Endothelial cell (in vitro differentiated cells): ENCODE results near the gene NTN1. TPM values are rescaled to one million over a fixed set of nuclear protein-coding genes. Genes with fewer than 3 reads are reported as not detected.
A peak's percentile ranks its signal among the peaks of the same experiment; 100 is the strongest.

ENCODE experiments used
- DNase-seq: peaks from one replicate; pipeline ENCODE4 v3.0.0; 2021; ENCODE audit warnings: low spot score
- H3K27ac Mint-ChIP-seq: one replicate; pipeline ENCODE4 v1.8.0; 2021; ENCODE audit warnings: mixed read lengths, inconsistent platforms; ENCODE audit not compliant: unreplicated experiment
- H3K27me3 Mint-ChIP-seq: one replicate; pipeline ENCODE4 v1.8.0; 2021; ENCODE audit warnings: mild to moderate bottlenecking, moderate library complexity, mixed read lengths, inconsistent platforms; ENCODE audit not compliant: unreplicated experiment
- H3K36me3 Mint-ChIP-seq: one replicate; pipeline ENCODE4 v1.8.0; 2021; ENCODE audit warnings: mild to moderate bottlenecking, low read depth, mixed read lengths, inconsistent platforms; ENCODE audit not compliant: unreplicated experiment
- H3K4me1 Mint-ChIP-seq: one replicate; pipeline ENCODE4 v1.8.0; 2021; ENCODE audit warnings: mild to moderate bottlenecking, mixed read lengths, inconsistent platforms; ENCODE audit not compliant: unreplicated experiment
- H3K4me3 Mint-ChIP-seq: one replicate; pipeline ENCODE4 v1.8.0; 2021; ENCODE audit warnings: mild to moderate bottlenecking, mixed read lengths, inconsistent platforms; ENCODE audit not compliant: unreplicated experiment
- H3K9me3 Mint-ChIP-seq: one replicate; pipeline ENCODE4 v1.8.0; 2021; ENCODE audit warnings: mixed read lengths, inconsistent platforms; ENCODE audit not compliant: unreplicated experiment
- total RNA-seq: library from RNA; stranded (reverse); fragmentation: NEBNext Ultra II Directional; extraction: Animal tissue kit (Norgen Biotek cat#: 25700); gene quantifications from one replicate; pipeline ENCODE4 v1.2.1, GENCODE V29; 2021; ENCODE audit not compliant: unreplicated experiment
- TF ChIP-seq, protein P1 (sequence below): fragments of 200-600 bp; sonication (generic); IDR thresholded peaks from one replicate; pipeline ENCODE4 v1.5.0; 2021; ENCODE audit warnings: antibody characterized with exemption; ENCODE audit not compliant: unreplicated experiment

NTN1 gene
- total RNA-seq, 1 donor from 2014 or later = 6.6 TPM

DNA sequence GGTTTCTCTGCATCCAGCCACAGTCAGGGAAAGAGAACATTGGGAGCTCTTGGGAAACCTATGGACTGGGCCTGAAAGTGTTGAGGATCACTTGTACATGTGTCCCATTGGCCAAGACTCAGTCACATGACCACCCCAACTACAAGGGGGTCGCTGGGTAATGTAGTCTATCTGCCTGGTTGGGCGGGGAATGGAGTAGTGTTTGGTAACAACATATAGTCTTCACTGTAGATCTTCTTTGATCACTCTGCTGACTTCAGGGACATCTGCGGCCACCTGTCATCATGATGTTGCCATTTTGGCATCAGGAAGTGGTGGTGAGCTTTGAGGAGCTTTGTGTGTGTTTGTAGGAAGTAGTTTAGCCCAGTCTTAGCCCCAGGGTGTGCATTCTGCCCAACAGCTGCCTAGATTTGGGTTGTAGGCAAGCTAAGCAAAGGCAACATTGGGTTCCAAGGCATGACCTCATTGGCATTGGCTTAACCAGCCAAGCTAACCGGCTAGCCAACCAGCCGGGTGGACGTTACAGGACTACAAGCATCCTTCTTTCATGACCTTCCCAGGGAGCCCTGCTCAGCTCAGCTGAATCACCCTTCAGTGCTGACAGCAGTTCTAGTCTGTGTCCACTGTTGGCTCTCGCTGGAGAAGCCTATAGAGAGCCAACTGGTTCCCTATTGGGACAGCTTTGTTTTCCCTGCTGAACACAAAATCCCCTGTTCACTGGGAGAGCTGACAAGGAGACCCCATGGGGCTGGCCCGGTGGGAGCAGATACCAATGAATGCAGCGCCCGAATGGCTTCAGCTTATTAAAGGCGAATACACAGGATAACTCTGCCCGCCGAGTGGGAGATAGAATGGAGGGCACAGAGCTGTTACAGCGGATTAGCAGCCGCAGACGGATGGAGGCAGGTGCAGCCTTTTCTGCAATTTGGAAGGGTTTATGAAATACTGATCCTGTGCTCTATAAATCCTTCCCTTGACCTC, 178.6 kb downstream of the NTN1 start:
- no peak overlapping the region for H3K27ac Mint-ChIP-seq
- no peak overlapping the region for H3K4me3 Mint-ChIP-seq
- peaks cover 13% of the 10 kb centered on the region for H3K4me1 Mint-ChIP-seq
- TF ChIP-seq, protein P1, sequence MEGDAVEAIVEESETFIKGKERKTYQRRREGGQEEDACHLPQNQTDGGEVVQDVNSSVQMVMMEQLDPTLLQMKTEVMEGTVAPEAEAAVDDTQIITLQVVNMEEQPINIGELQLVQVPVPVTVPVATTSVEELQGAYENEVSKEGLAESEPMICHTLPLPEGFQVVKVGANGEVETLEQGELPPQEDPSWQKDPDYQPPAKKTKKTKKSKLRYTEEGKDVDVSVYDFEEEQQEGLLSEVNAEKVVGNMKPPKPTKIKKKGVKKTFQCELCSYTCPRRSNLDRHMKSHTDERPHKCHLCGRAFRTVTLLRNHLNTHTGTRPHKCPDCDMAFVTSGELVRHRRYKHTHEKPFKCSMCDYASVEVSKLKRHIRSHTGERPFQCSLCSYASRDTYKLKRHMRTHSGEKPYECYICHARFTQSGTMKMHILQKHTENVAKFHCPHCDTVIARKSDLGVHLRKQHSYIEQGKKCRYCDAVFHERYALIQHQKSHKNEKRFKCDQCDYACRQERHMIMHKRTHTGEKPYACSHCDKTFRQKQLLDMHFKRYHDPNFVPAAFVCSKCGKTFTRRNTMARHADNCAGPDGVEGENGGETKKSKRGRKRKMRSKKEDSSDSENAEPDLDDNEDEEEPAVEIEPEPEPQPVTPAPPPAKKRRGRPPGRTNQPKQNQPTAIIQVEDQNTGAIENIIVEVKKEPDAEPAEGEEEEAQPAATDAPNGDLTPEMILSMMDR = no peak
- DNase-seq = no peak
- no peaks in the 10 kb centered on the region for H3K9me3 Mint-ChIP-seq
- H3K27me3 Mint-ChIP-seq = peaks cover 6% of the 10 kb centered on the region
- H3K36me3 Mint-ChIP-seq = no peaks in the 10 kb centered on the region

DNA sequence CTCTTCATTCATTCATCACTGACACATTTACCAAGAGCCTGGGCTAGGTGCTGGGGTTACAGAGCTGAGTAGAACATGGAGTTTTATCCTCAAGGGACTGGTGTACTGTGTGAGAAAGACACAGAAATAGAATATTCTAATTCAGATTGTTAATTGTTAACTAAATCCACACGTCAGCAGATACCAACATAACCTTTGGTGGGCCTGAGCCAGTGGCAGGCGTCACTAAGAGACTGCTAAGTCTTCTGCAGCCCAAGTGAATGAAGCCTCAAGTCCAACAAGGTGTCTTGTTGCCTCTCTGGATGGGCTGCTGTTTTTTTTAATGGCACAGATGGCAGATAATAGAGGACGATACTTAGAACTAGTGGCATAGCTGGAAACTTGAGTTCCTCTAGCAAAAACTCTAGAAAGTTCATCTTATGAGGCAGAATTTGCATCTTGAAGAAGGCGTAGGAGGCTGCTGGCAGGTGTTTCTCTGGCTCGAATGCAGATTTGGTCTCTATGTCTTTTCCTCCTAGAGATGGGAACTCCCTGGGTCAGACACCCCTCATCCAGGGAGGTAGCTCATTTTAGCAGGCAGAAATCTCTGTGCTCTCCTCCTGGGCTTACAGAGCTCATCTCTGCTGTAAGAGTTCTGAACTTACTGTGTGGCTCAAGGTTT, 179.5 kb downstream of the NTN1 start:
- H3K9me3 Mint-ChIP-seq = no peaks in the 10 kb centered on the region
- H3K36me3 Mint-ChIP-seq = no peaks in the 10 kb centered on the region
- TF ChIP-seq, protein P1 = no peak

DNA sequence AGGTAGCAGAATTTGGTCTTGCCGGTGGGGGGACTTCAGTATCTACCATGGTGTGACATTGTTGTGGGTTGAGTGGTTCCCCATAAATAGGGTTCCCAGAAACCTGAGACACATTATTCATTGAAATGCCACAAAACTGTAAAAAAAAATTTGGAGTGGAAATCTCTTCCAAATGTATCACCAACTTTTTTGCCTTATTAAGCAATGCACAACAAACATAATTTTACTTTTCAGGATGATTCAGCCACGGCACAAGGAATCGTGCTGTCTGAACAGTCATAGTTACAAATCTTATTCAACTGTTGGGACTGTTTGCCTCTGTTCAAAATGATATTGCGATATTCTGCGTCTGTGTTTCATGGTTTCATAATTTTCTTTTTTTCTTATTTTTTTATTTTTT, 181.2 kb downstream of the NTN1 start:
- Mint-ChIP-seq H3K36me3 (no peaks in the 10 kb centered on the region), H3K27ac (no peak overlapping the region), H3K4me1 (peaks cover 9% of the 10 kb centered on the region), H3K9me3 (no peaks in the 10 kb centered on the region), H3K4me3 (no peak overlapping the region), H3K27me3 (peaks cover 3% of the 10 kb centered on the region)
- TF ChIP-seq, protein P1 = no peak
- DNase-seq = no peak

More for the DNA sequence above, 179.5 kb downstream of the NTN1 start:
- peaks cover 17% of the 10 kb centered on the region for H3K4me1 Mint-ChIP-seq
- peaks cover 6% of the 10 kb centered on the region for H3K27me3 Mint-ChIP-seq
- DNase-seq = no peak
- H3K4me3 Mint-ChIP-seq = no peak overlapping the region
- H3K27ac Mint-ChIP-seq = no peak overlapping the region

DNA sequence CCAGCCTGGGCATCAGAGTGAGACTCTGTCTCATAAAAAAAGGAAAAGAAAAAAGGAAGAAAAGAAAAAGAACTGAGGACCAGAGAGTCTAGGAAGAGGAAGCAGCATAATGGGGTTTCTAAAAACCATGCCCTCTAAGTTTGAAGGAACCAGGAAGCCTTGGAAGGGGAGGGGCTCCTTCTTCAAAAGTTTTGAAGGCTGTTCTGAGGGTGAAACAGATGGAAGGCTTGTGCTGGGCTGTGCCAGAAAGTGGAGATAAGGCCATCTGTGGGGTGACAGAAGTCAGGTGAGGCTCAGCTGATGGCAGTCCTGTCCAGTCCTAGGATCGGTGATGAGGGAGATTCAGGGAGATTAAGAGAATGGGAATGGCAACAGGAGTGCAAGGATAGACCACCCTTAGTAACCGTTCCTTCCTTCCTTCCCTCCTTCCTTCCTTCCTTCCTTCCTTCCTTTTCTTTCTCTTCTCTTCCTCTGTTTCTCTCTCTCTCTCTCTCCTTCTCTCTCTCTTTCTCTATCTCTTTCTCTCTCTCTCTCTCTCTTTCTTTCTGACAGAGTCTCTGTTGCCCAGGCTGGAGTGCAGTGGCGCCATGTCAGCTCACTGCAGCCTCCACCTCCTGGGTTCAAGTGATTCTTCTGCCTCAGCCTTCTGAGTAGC, 182.6 kb downstream of the NTN1 start:
- Mint-ChIP-seq H3K4me1 (peaks cover 9% of the 10 kb centered on the region), H3K9me3 (no peaks in the 10 kb centered on the region), H3K36me3 (no peaks in the 10 kb centered on the region), H3K27me3 (peaks cover 3% of the 10 kb centered on the region), H3K4me3 (no peak overlapping the region), H3K27ac (peak overlapping the region; percentile 52)
- DNase-seq = no peak
- TF ChIP-seq, protein P1 = no peak
